Astrocyte (in vitro differentiated cells and primary cell): ENCODE measurements around the gene CAMK1D. TPM values are rescaled to one million over a fixed set of nuclear protein-coding genes. Genes with fewer than 3 reads are reported as not detected.

Experiments used
- DNase-seq: peaks from one replicate; pipeline ENCODE4 v3.0.0-alpha.2; 2010; ENCODE audit warnings: low read depth
- FAIRE-seq: peaks from 2 replicates; lab custom pipeline; 2011; peaks lifted over from hg19 to GRCh38; lab: Jason Lieb, UNC
- H2AFZ ChIP-seq: 2 replicates; pipeline ENCODE4 v1.6.0; 2012; ENCODE audit warnings: low read depth, low read length, inconsistent platforms
- H3K27ac ChIP-seq: 2 replicates; pipeline ENCODE4 v1.5.1; 2011; ENCODE audit warnings: low read depth, low read length, inconsistent platforms
- H3K27me3 ChIP-seq: 2 replicates; pipeline ENCODE4 v1.6.0; 2011; ENCODE audit warnings: low read length, inconsistent platforms; ENCODE audit not compliant: insufficient read depth
- H3K36me3 ChIP-seq: 2 replicates; pipeline ENCODE4 v1.5.1; 2011; ENCODE audit warnings: low read length, inconsistent platforms; ENCODE audit not compliant: insufficient read depth
- H3K4me1 ChIP-seq: 2 replicates; pipeline ENCODE4 v1.5.1; 2011; ENCODE audit warnings: low read length, inconsistent platforms; ENCODE audit not compliant: insufficient read depth
- H3K4me2 ChIP-seq: 2 replicates; pipeline ENCODE4 v1.6.0; 2012; ENCODE audit warnings: low read length, inconsistent platforms
- H3K4me3 ChIP-seq: 2 replicates; pipeline ENCODE4 v1.5.1; 2011; ENCODE audit warnings: low read depth, mild to moderate bottlenecking, low read length, inconsistent platforms; ENCODE audit not compliant: insufficient read depth
- H3K79me2 ChIP-seq: 2 replicates; pipeline ENCODE4 v1.6.0; 2012; ENCODE audit warnings: mild to moderate bottlenecking, low read length, inconsistent platforms; ENCODE audit not compliant: insufficient read depth
- H3K9ac ChIP-seq: 2 replicates; pipeline ENCODE4 v1.6.0; 2012; ENCODE audit warnings: mild to moderate bottlenecking, low read length, inconsistent platforms
- H3K9me3 ChIP-seq: 2 replicates; pipeline ENCODE4 v1.5.1; 2012; ENCODE audit warnings: low read depth, mild to moderate bottlenecking, low read length, inconsistent platforms; ENCODE audit not compliant: insufficient read depth
- H4K20me1 ChIP-seq: 2 replicates; pipeline ENCODE4 v1.6.0; 2012; ENCODE audit warnings: low read length, inconsistent platforms; ENCODE audit not compliant: insufficient read depth
- H3K27ac Mint-ChIP-seq: one replicate; pipeline ENCODE4 v1.8.0; 2021; ENCODE audit warnings: mild to moderate bottlenecking, mixed read lengths; ENCODE audit not compliant: unreplicated experiment
- H3K27me3 Mint-ChIP-seq: one replicate; pipeline ENCODE4 v1.8.0; 2021; ENCODE audit warnings: low read depth, mixed read lengths; ENCODE audit not compliant: unreplicated experiment
- H3K36me3 Mint-ChIP-seq: one replicate; pipeline ENCODE4 v1.8.0; 2021; ENCODE audit warnings: low read depth, mixed read lengths; ENCODE audit not compliant: unreplicated experiment
- H3K4me1 Mint-ChIP-seq: one replicate; pipeline ENCODE4 v1.8.0; 2021; ENCODE audit warnings: low read depth, mixed read lengths; ENCODE audit not compliant: unreplicated experiment
- H3K4me3 Mint-ChIP-seq: one replicate; pipeline ENCODE4 v1.8.0; 2021; ENCODE audit warnings: mild to moderate bottlenecking, moderate library complexity, mixed read lengths; ENCODE audit not compliant: unreplicated experiment
- H3K9me3 Mint-ChIP-seq: one replicate; pipeline ENCODE4 v1.8.0; 2021; ENCODE audit warnings: mild to moderate bottlenecking, mixed read lengths; ENCODE audit not compliant: unreplicated experiment
- EZH2 ChIP-seq: IDR thresholded peaks from 2 replicates; pipeline ENCODE4 v1.6.1; 2012; ENCODE audit warnings: mild to moderate bottlenecking, low read length, inconsistent platforms; ENCODE audit not compliant: insufficient read depth
- total RNA-seq: library from RNA; stranded (reverse); gene quantifications from 2 replicates; pipeline ENCODE4 v1.2.1, GENCODE V29; 2021
- TF ChIP-seq, protein P1 (sequence below): IDR thresholded peaks from 2 replicates; pipeline ENCODE4 v1.5.1; 2011; ENCODE audit warnings: low read depth, mild to moderate bottlenecking, inconsistent platforms, low read length, moderate library complexity; ENCODE audit not compliant: insufficient read depth

Gene CAMK1D
- total RNA-seq, 1 donor from 2014 or later = 23.6 TPM

DNA sequence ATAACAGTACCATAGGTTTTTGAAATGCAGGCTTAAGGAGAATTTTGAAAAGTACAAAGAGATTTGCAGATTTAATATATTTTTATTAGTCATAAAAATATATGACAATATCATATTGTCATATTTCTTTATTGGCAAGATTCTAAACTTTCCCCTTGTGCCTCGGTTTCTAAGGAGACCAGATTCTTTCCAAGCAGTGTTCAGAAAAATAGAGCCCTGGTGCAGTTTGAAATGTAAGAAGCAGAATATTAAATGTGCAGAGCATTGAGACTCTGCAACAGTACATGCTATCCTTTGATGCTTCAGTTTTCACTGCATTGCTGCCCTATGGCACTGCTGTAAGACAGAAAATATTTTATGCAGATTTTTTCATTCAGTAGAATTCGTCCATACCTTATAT, 408.9 kb downstream of the CAMK1D start:
- FAIRE-seq = no peak
- H3K27me3 Mint-ChIP-seq = peaks cover 9% of the 10 kb centered on the region
- TF ChIP-seq, protein P1, sequence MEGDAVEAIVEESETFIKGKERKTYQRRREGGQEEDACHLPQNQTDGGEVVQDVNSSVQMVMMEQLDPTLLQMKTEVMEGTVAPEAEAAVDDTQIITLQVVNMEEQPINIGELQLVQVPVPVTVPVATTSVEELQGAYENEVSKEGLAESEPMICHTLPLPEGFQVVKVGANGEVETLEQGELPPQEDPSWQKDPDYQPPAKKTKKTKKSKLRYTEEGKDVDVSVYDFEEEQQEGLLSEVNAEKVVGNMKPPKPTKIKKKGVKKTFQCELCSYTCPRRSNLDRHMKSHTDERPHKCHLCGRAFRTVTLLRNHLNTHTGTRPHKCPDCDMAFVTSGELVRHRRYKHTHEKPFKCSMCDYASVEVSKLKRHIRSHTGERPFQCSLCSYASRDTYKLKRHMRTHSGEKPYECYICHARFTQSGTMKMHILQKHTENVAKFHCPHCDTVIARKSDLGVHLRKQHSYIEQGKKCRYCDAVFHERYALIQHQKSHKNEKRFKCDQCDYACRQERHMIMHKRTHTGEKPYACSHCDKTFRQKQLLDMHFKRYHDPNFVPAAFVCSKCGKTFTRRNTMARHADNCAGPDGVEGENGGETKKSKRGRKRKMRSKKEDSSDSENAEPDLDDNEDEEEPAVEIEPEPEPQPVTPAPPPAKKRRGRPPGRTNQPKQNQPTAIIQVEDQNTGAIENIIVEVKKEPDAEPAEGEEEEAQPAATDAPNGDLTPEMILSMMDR = no peak
- no peak for TF ChIP-seq EZH2

DNA sequence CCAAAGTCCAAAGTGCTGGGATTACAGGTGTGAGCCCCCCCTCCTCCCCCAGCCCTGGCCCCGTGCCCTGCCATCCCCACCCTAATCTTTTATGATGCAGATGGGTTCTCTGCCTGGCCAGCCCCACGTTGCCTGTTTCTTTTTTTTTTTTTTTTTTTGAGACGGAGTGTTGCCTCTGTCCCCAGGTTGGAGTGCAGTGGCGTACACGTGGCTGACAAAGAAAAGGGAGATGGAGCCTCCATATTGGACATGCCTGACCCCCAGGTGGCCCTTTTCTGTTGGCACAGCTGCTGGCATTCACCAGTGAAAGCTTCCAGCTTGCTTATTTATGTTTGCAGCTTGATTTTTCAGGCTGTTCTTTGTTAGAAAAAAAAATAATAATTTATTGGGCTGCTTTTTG, 416.9 kb downstream of the CAMK1D start:
- Histone ChIP-seq H3K36me3 (no peaks in the 10 kb centered on the region), H3K4me3 (no peak overlapping the region), H3K27ac (no peak overlapping the region), H3K27me3 (no peaks in the 10 kb centered on the region), H3K4me2 (no peak overlapping the region), H3K9ac (no peak overlapping the region), H2AFZ (no peak overlapping the region), H3K9me3 (no peaks in the 10 kb centered on the region), H4K20me1 (no peaks in the 10 kb centered on the region), H3K79me2 (no peaks in the 10 kb centered on the region), H3K4me1 (peaks cover 13% of the 10 kb centered on the region)
- Mint-ChIP-seq H3K27ac (no peak overlapping the region), H3K9me3 (peaks cover 5% of the 10 kb centered on the region), H3K27me3 (peaks cover 2% of the 10 kb centered on the region), H3K4me1 (peaks cover 26% of the 10 kb centered on the region), H3K4me3 (no peak overlapping the region), H3K36me3 (peaks cover 14% of the 10 kb centered on the region)
- DNase-seq = no peak
- no peak for FAIRE-seq
- TF ChIP-seq EZH2 = no peak
- TF ChIP-seq, protein P1 = no peak

More for the DNA sequence above, 408.9 kb downstream of the CAMK1D start:
- H3K9me3 ChIP-seq = no peaks in the 10 kb centered on the region
- no peaks in the 10 kb centered on the region for H4K20me1 ChIP-seq
- H3K36me3 ChIP-seq = no peaks in the 10 kb centered on the region
- H3K4me1 ChIP-seq = no peaks in the 10 kb centered on the region
- H3K27ac ChIP-seq = no peak overlapping the region
- H3K4me2 ChIP-seq = no peak overlapping the region
- no peaks in the 10 kb centered on the region for H3K79me2 ChIP-seq
- no peak overlapping the region for H3K27ac Mint-ChIP-seq
- H3K36me3 Mint-ChIP-seq = peaks cover 14% of the 10 kb centered on the region
- H3K9me3 Mint-ChIP-seq = peaks cover 4% of the 10 kb centered on the region
- no peaks in the 10 kb centered on the region for H3K27me3 ChIP-seq
- no peak overlapping the region for H3K4me3 Mint-ChIP-seq
- DNase-seq = no peak
- no peak overlapping the region for H3K9ac ChIP-seq
- peaks cover 2% of the 10 kb centered on the region for H3K4me1 Mint-ChIP-seq
- no peak overlapping the region for H2AFZ ChIP-seq
- no peak overlapping the region for H3K4me3 ChIP-seq
